ENCODE results near the gene LY86.
"Not testable (repeated sequence)": the region's sequence is repeated elsewhere in the genome, so short reads cannot be mapped to it uniquely, and the experiment has no call there.

LY86 gene

DNA sequence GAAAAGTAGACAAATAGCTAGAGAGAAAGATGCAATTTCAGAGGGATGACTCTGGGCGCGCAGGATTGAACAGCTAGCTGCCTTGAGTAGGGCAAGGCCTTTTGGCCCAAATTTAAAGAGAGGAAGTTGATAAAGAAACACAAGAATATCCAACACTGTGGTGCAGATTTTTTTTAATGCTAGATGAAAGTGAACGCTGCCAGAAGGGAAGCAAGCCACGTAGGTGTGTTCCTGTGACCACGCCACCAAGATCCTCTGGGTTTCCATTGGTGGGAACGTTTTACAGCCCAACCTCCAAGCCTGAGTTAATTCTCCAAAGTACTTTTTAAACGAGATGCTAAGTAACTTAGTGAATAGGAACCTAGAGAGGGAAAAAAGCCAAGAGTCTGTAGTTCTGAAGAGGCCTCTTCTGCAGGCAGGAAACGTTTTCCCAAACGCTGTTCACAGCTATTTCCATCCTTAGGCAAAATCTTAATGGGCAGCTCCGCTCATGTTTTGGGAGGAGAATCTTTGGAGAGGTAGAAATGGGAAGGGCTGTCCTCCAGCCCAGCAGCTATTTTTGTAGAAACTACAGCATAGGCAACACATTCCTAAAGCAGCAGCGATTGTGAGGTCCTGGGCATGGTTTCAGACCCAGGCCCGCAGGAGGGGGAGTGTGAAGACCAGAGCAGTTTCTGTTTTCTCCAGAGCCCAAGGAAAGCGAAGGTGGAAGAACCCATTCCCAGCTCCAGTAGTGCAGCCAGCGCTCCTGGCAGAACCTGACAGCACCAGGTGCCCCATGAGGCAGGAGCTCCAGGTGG lies 8.2 kb downstream of the LY86 start:
- DNase-seq: no peak

DNA sequence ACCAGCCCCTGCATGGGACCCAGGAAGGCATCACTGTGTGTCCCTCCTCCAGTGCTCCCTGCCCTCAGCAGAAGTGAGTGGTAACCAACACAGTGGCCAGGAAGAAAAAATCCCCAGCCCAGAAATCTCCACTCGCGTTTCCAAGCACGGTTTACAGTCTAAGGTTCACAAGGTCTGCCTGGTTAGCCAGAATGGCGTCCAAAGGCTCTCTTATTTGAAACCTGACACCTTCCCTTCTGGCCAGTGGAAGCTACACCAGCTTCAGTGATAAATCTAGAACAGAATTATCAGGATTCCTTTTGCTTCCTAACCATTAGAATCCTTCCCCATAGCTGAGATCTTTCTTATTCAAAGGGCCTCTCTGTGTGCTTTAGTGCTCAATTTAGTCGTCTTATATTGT lies 9.2 kb downstream of the LY86 start:
- DNase-seq: no peak

DNA sequence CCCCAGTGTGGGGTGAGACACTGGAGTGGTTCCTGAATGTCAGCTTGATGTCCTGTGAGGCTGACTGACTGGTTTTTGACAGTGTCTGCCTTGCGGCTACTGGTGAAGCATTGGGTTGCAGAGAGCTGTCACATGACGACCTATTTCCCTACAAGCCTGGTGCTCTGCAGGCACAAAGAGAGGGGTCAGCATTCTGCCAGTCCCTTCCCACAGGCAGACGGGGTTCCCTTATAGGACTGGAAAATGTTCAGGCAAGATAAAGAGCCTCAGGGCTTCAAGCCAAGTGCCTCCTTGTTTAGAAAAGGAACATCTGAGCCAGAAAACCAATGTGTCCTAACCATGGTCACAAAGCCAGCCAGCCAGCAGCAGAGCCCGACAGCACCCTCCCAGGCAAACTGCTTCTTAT lies 11.0 kb downstream of the LY86 start:
- DNase-seq: no peak

DNA sequence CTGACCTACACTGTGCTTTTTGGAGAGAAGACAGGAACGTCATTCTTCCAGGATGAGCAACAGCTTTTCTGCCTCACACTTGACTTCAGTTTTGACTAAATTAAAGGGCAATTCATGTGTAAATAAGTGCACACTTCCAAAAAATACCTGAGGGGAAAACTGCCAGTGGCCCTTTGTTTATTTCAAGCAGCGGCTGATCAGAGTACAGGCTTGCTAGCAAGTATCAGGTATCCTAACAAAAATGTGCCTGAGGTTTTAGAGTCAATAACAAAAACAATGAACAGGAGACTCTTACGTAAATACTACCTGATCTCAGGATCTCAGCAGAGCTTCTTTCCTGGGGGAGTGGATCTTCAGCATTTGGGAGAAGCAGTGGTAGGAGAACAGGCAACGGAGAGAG lies 12.4 kb downstream of the LY86 start:
- no peak for DNase-seq

DNA sequence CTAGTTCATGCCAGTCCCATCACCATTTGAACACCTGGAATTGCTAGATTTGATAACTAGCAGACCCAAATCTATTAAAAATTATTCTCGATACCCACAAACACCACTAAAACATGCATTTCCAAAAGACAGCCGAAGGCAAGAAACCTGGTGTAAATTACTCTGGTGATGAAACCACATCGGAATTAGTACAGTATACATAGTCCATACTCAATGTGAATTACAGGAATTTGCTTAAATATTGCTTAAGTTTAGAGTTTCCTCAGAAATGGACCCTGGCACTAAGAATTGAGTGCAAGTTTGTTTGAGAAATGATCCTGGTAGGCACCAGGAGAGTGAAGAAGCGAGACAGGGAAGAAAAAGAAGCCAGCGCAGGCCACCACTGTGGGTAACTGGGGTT lies 13.7 kb downstream of the LY86 start:
- no peak for DNase-seq

DNA sequence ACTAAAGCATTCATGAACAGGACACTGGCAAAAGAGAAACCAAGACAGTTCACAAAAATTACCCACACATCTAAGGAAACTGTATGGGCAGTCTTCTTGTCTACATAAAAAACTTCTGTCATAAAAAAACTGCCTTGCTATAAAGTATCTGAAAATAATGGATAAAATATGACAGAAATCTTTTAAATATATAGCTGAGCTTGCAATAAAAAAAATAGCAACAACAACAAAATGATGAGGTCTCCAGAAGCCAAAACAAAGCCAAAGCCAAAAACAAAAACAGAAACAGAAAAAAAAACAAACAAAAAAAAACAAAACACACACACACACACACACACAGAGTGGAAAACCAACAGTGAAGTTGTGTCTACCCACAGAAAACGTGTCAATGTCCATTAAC lies 14.8 kb downstream of the LY86 start:
- no peak for DNase-seq

DNA sequence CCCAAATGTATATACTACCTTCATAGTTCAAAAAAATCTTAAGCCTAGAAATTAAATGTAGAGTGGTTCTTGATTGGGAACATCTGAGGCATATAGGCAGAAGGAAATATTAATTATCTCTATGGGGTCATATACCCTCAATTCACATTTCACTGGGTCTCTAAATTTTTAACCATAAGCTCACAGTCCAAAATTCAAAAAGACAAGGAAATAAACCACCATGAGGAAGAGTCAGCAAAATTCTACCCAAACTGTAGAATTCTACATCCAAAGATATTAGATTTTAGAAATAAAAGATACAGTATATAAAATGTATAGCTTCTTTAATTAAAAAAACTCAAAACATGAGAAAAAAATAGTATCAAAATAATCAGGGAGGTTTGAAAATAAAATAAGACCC lies 15.5 kb downstream of the LY86 start:
- DNase-seq: no peak

DNA sequence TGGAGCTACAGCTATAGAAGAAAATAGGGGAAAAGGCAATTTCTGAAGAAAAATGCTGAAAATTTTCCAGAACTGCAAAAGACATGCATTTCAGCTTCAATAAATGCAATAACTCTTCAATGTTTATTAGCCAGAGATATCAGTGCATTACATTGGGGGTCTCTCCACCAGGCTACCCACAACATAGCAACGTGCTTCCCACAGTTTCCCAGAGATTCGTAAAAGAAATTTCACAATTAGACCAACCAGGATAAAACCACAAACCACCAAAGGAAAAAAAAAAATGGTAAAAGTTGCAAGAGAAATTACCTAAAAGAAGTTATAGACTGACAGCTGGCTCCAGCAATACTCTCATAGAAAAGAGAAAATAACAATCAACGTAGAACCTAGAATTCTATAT lies 16.0 kb downstream of the LY86 start:
- no peak for DNase-seq

DNA sequence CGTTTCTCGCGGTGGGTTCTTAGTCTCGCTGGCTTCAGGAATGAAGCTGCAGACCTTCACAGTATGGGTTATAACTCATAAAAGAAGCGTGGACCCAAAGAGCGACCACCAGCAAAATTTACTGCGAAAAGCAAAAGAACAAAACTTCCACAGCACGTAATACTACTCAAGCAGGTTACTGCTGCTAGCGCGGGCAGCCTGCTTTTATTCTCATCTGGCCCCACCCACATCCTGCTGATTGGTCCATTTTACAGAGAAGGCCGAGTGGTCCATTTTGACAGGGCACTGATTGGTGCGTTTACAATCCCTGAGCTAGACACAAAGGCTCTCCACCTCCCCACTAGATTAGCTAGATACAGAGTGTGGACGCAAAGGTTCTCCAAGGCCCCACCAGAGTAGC lies 17.4 kb downstream of the LY86 start:
- DNase-seq: no peak

DNA sequence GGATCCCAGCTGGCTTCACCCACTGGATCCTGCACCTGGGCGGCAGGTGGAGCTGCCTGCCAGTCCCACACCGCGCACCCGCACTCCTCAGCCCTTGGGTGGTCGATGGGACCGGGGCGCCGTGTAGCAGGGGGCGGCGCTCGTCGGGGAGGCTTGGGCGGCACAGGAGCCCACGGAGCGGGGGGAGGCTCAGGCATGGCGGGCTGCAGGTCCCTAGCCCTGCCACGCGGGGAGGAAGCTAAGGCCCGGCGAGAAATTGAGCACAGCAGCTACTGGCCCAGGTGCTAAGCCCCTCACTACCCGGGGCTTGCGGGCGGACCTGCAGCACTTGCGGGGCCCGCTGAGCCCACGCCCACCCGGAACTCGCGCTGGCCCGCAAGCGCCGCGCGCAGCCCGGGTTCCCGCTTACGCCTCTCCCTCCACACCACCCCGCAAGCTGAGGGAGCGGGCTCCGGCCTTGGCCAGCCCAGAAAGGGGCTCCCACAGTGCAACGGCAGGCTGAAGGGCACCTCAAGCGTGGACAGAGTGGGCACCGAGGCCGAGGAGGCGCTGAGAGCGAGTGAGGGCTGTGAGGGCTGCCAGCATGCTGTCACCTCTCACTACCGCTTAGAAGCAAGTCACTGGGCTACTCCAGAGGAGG lies 18.0 kb downstream of the LY86 start:
- DNase-seq: not testable (repeated sequence)

DNA sequence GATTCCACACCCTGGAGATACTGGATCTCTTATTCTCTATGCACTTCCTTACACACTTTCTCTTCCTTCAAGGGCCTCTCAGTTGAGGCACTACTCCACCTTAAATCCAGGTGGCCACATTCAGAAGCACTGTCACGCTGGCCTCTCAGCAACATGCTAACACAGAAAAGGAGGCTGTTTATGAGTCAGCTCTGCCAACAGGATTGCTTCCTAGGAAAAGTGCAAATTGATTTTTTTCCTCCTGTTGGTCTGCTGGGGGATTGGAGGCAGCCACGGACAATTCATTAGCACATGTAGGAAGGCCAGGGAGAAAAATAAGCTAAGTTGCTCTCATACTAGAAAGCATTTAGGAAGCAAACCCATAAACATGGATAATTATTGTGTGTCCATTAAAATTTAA lies 20.9 kb downstream of the LY86 start:
- DNase-seq: no peak

DNA sequence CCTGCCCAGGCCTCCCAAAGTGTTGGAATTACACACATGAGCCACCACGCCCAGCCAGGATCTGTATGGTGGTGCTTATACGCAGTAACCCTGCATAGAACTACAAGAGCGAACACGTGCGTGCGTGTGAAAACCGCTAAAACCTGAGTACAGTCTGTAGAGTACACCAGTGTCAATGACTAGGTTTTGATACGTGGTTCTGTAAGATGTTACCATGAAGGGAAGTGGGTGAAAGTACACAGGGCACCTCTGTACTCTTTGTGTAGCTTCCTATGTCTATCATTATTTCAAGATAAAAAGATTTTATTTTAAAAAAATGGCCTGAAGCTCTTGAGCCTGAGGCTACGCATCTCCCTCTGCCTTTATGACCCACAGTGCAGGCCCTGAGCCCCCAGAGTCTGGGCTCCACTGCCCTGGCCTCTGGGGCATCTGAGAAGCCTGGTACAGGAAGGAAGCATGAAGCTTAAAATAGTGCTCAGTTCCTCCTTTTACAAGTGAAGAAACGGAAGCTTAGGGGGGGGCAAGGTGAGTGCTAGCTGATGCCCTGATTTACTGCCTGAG lies 21.6 kb downstream of the LY86 start:
- peak in 1 of 4 experiments; percentile 30 for DNase-seq

DNA sequence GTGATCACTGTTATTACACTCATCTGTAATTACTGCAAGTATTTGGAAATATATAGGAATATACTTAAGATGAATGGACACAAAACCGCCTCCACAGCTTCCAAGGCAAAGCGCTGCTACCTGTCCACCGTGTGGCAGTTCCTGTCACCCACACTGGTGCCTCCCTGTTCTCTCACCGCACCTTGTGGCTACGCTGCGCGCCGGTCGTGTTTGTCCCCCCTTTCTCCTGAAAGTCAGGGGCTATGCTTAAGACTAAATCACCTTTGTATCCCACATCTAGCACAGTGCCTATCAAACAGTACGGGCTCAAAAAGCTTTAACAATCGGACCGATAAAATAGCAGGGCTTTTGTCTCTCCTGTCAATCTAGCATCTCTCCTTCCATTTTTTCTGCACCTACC lies 23.0 kb downstream of the LY86 start:
- DNase-seq: no peak

DNA sequence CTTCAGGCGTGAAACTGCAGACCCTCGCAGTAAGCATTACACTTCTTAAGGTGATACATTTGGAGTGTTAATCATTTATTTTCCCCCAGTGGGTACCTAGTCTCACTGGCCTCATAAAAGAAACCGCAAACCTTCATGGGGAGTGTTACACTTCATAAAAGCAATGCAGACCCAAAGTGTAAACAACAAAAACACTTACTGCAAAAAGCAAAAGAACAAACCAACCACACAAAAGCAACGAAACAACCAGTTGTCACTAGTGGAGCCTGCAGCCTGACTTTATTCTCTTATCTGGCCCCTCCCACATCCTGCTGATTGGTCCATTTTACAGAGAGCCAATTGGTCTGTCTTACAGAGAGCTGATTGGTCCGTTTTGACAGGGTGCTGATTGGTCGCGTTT lies 23.8 kb downstream of the LY86 start:
- no peak for DNase-seq

DNA sequence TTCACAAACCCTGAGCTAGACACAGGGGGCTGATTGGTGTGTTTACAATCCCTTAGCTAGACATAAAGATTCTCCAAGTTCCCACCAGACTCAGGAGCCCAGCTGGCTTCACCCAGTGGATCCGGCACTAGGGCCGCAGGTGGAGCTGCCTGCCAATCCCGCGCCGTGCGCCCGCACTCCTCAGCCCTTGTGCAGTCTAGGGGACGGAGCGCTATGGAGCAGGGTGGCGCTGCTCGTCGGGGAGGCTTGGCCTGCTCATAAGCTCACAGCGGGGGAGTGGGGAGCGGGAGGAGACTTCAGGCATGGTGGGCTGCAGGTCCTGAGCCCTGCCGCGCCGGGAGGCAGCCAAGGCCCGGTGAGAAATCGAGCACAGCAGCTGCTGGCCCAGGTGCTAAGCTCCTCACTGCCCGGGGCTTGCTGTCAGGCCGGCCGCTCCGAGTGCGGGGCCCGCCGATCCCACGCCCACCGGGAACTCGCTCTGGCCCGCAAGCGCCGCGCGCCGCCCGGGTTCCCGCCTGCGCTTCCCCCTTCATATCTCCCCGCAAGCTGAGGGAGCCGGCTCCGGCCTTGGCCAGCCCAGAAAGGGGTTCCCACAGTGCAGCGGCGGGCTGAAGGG lies 24.7 kb downstream of the LY86 start:
- not testable (repeated sequence) for DNase-seq

DNA sequence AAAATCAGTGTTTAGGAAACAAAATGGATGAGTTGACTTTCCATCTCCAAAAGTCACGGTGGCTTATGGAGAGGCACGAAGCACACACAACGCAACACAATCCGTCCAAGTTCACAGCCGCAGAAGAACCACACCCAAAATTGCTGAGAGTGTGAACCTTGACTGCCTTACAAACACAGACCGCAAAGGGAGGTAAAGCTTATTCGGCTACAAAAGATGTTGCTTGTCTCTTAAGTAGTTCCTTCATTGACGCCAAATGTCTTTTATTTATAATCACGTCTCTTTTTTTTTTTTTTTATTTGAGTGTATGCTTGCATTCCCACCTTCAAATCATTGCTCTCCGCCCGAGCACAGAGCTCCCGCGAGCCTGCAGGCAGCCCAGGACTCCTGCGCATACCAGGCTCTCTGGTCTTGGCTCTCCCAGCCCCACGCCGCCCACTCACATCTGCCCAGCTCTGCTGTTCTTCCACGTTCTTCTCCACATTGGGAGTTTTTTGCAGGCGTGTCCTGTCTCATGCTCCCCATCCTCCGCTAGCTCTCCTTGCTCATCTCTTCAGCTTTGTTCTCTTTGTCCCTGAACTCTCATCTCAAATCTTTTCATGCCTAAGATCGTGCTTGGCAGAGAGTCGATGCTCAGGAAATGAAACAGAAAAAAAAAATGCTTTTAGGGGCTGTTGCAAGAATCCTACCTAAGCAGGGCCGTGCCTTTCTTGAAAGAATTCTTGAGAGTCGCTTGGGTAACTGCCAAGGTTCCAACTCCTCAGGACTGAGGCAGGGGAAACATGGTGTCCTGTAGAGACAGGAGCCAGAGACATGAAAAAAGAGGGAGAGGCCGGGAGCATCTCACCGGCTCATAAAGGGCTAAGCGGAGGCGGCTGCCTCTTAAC lies 25.8 kb downstream of the LY86 start:
- DNase-seq: peak in 1 of 4 experiments; percentile 17

DNA sequence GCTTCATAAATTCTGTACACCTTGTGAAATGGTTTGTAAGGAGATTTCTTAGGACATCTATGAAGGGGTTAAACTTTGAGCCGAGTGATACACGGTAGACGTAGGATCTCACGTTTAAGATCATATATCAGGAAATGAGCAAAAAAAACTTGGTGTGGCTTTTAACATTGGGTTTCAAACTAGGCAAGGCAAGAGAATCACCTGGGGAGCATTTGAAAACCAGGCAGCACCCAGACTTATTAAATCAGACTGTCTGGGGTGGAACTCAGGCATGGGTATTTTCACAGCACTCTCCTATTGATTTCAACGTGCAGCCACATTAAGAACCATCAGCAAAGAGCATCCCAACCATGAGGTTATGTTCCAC lies 26.4 kb downstream of the LY86 start:
- DNase-seq: no peak

DNA sequence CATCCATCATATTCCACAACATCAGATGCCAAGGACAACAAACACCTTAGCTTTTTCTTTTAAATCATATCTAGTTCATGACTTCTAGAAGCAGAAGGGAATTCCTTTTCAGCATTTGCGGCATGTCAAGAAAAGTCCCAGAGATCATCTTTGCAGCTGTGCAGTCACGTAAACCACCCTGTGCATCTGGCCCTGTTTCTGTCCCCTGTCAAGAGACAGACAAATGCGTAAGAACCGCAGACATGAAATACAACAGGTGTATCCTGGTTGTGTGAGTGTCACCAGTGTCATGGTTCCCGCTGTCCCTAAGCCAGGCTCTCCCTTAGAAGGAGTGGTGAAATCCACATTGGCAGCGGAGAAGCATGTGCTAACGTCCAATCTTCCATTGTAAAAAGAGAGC lies 28.1 kb downstream of the LY86 start:
- no peak for DNase-seq

DNA sequence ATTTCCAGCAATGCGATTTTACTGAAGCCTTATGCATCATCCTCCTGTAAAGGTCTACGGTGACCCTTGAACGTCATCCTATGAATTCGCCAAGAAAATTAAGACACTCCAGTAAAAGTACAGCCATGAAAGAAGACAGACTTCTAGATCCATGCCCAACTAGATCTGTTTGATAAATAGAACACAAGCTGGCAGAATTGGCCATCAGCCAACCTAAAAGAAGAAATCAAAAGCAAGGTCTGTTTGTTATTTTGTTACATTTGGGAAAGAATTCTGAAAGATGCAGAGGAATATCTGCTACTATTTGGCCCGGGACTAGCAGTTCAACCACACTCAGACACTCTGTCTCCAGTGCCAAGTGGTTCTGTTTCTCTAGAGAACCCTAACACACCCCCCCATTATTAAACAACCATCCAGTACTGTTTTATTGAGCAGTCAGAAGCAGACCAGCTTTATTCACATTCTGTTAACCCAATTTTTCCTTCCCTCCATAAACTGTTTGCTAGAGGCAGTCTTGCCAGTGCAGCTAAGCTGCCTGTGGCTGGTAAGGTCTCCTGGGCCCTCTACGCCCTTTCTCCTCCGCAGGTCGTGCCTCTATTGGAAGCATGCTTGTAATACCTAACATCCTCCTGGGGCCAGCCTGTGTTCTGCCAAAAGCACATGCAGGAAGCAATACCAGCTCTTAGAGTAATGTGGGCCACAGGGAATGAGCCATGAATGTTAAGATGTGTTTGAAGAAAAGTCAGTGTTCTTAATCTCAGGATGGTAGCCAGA lies 30.7 kb downstream of the LY86 start:
- DNase-seq: no peak

DNA sequence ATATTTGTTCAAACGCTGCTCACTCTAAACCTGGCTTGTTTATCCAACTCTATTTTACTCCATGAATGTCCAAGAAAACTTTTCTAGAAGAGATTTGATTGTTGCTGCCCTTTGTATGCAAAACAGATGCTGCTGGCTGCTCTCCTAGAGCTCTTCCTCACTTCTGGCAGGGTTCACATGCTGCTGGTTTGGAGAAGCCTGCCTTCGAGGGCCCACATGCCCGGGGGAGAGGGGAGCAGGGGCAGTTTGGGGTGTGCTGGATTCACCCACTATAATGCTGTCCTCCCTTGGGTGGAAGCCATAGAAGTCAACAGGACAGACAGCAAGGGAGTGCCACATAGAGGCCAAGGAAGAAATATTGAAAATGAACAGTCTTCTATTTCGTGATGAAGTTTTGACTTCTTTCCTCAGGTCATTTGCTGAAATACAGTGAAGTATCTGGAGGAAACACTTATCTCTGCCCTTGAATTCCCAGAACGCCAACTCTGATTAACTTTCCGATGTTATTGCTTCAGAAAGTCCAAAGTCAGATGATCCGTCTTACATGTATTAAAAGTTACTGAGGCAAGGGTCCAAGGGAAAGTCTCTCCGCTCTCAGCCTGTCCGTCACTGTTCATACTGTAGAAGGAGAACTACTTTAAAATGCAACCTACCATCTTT lies 32.4 kb downstream of the LY86 start:
- no peak for DNase-seq

DNA sequence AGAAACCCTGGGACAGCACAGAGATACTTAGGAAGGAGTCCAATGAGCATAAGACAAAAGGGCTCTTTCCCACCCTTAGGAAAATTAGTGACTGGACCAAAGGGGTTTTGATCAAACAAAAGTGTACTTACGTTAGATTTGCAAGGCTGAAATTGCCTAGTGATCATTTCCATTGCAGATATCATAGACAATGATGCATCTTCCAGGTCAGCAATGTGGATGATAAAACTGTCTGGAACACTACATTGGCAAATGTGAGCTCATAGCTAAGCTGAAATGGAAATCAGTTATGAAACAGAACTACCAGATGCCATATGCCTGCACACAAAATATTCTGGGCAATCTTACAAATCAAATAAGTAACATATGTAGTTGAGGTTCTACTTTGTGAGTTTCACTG lies 34.0 kb downstream of the LY86 start:
- no peak for DNase-seq

DNA sequence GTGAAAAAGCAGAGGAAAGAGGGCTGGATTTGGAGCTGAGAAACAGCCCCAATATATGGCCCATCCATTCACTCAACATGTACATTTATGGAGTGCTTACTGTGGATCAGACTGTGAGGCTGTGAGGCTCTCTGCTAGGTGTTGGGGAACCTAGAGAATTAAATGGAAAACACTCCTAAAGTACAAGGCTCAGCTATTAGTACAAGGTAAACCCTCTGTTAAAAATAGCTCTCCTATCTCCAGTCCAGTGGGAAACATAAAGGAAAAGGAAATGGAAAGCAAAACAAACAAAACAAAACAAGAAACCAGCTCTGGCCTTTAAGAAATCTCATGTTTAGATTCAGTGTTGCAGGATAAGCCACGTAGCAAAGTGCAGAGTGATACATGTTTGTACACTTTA lies 35.0 kb downstream of the LY86 start:
- no peak for DNase-seq

Measured in activated naive CD4-positive, alpha-beta T cell (primary cell).